HG02678 (cell line): ENCODE results near the gene PANX1.
A peak's percentile ranks its signal among the peaks of the same experiment; 100 is the strongest.
"Not testable (repeated sequence)": the region's sequence is repeated elsewhere in the genome, so short reads cannot be mapped to it uniquely, and the experiment has no call there.

Source experiments
- ATAC-seq: cut with Tn5 transposase; IDR thresholded peaks from one replicate; pipeline ENCODE4 v1.9.1; 2021; ENCODE audit warnings: mild to moderate bottlenecking, moderate library complexity; ENCODE audit not compliant: unreplicated experiment

Gene PANX1

GRCh38 chr11:94128746-94129511 lies at the start of gene PANX1:
TSS of gene PANX1 (plus strand) at chr11:94128841. CDS start at chr11:94129313, 472 bp downstream.
- peak; percentile 89 for ATAC-seq

- ATAC-seq, result no peak
Observed at GRCh38 chr11:94084164-94084563, 44.5 kb upstream of the PANX1 start.

- no peak for ATAC-seq
Observed at GRCh38 chr11:94088906-94089305, 39.7 kb upstream of the PANX1 start.

- no peak for ATAC-seq
Observed at GRCh38 chr11:94089341-94089740, 39.3 kb upstream of the PANX1 start.

- ATAC-seq, result no peak
Observed at GRCh38 chr11:94090401-94090800, 38.2 kb upstream of the PANX1 start.

- no peak for ATAC-seq
Observed at GRCh38 chr11:94091091-94091490, 37.5 kb upstream of the PANX1 start.

GRCh38 chr11:94100253-94100652 lies 28.4 kb upstream of the PANX1 start:
- no peak for ATAC-seq

- no peak for ATAC-seq
Observed at GRCh38 chr11:94103471-94103870, 25.2 kb upstream of the PANX1 start.

GRCh38 chr11:94104734-94105133 lies 23.9 kb upstream of the PANX1 start:
- no peak for ATAC-seq

- no peak for ATAC-seq
Observed at GRCh38 chr11:94106716-94107115, 21.9 kb upstream of the PANX1 start.

GRCh38 chr11:94107363-94107762 lies 21.3 kb upstream of the PANX1 start:
- no peak for ATAC-seq

GRCh38 chr11:94111241-94111640 lies 17.4 kb upstream of the PANX1 start:
- ATAC-seq, result no peak

- no peak for ATAC-seq
Observed at GRCh38 chr11:94111660-94112059, 17.0 kb upstream of the PANX1 start.

GRCh38 chr11:94112206-94112953 lies 16.3 kb upstream of the PANX1 start:
- ATAC-seq, result no peak

- ATAC-seq, result no peak
Observed at GRCh38 chr11:94117197-94117574, 11.5 kb upstream of the PANX1 start.

GRCh38 chr11:94117871-94118270 lies 10.8 kb upstream of the PANX1 start:
- no peak for ATAC-seq

GRCh38 chr11:94119676-94120075 lies 9.0 kb upstream of the PANX1 start:
- not testable (repeated sequence) for ATAC-seq

GRCh38 chr11:94120516-94120915 lies 8.1 kb upstream of the PANX1 start:
- ATAC-seq, result not testable (repeated sequence)

GRCh38 chr11:94120946-94121345 lies 7.7 kb upstream of the PANX1 start:
- ATAC-seq, result no peak

GRCh38 chr11:94125407-94126115 lies 3.1 kb upstream of the PANX1 start:
- ATAC-seq, result no peak

GRCh38 chr11:94127638-94128037 lies 1.0 kb upstream of the PANX1 start:
- no peak for ATAC-seq

GRCh38 chr11:94128291-94128745 lies 323 bp upstream of the PANX1 start:
- ATAC-seq, result peak; percentile 18
